Mesothelial cell of epicardium (in vitro differentiated cells): ENCODE results near the gene SERPINI1. TPM values are rescaled to one million over a fixed set of nuclear protein-coding genes. Genes with fewer than 3 reads are reported as not detected.

Experiments used
- DNase-seq, 2 experiments: peaks; one replicate each; pipeline ENCODE4 v3.0.0; 2021; ENCODE audit warnings: low spot score in 2 of 2; ENCODE audit not compliant: unreplicated experiment in 2 of 2
- H3K27ac Mint-ChIP-seq: 2 replicates; pipeline ENCODE4 v1.8.0; 2021; ENCODE audit warnings: mixed read lengths
- H3K27me3 Mint-ChIP-seq: 2 replicates; pipeline ENCODE4 v1.8.0; 2021; ENCODE audit warnings: low read depth, mixed read lengths
- H3K36me3 Mint-ChIP-seq: 2 replicates; pipeline ENCODE4 v1.8.0; 2021; ENCODE audit warnings: mixed read lengths
- H3K4me1 Mint-ChIP-seq: 2 replicates; pipeline ENCODE4 v1.8.0; 2021; ENCODE audit warnings: mixed read lengths
- H3K4me3 Mint-ChIP-seq: 2 replicates; pipeline ENCODE4 v1.8.0; 2021; ENCODE audit warnings: mild to moderate bottlenecking, moderate library complexity, mixed read lengths
- H3K9me3 Mint-ChIP-seq: 2 replicates; pipeline ENCODE4 v1.8.0; 2021; ENCODE audit warnings: mixed read lengths
- total RNA-seq: library from RNA; stranded (reverse); gene quantifications from 3 replicates; pipeline ENCODE4 v1.2.1, GENCODE V29; 2021
- TF ChIP-seq, protein P1 (sequence below): fragments of 200-600 bp; sonication (generic); IDR thresholded peaks from one replicate; pipeline ENCODE4 v1.5.0; 2021; ENCODE audit warnings: antibody characterized with exemption; ENCODE audit not compliant: unreplicated experiment

The SERPINI1 gene
- total RNA-seq, 1 donor from 2014 or later, result 6.1 TPM

DNA sequence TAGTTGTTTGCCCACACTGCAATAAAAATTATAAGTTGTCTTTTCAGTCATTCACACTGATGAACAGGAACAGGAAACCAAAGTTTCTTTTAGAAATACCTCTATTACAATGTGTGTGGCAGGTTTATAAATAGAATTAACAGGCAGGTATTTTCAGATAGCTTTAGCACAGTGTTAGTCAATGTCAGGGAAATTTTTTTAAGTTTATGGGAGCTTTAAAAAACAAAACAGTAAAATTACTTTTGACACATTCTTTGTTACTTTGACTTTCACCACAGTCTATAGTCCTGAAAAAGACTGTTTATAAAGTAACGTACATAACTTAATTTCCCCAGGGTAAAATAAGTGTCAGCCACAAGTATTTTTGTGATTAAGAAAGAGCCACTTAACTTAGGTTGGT is 38.1 kb downstream of the SERPINI1 start:
- DNase-seq, result no peak
- H3K4me1 Mint-ChIP-seq, result peaks cover 17% of the 10 kb centered on the region
- H3K27ac Mint-ChIP-seq, result no peak overlapping the region
- H3K27me3 Mint-ChIP-seq, result peaks cover 21% of the 10 kb centered on the region
- H3K36me3 Mint-ChIP-seq, result peaks cover 5% of the 10 kb centered on the region
- H3K4me3 Mint-ChIP-seq, result no peak overlapping the region
- H3K9me3 Mint-ChIP-seq, result peaks cover 15% of the 10 kb centered on the region
- TF ChIP-seq, protein P1, sequence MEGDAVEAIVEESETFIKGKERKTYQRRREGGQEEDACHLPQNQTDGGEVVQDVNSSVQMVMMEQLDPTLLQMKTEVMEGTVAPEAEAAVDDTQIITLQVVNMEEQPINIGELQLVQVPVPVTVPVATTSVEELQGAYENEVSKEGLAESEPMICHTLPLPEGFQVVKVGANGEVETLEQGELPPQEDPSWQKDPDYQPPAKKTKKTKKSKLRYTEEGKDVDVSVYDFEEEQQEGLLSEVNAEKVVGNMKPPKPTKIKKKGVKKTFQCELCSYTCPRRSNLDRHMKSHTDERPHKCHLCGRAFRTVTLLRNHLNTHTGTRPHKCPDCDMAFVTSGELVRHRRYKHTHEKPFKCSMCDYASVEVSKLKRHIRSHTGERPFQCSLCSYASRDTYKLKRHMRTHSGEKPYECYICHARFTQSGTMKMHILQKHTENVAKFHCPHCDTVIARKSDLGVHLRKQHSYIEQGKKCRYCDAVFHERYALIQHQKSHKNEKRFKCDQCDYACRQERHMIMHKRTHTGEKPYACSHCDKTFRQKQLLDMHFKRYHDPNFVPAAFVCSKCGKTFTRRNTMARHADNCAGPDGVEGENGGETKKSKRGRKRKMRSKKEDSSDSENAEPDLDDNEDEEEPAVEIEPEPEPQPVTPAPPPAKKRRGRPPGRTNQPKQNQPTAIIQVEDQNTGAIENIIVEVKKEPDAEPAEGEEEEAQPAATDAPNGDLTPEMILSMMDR, result no peak

DNA sequence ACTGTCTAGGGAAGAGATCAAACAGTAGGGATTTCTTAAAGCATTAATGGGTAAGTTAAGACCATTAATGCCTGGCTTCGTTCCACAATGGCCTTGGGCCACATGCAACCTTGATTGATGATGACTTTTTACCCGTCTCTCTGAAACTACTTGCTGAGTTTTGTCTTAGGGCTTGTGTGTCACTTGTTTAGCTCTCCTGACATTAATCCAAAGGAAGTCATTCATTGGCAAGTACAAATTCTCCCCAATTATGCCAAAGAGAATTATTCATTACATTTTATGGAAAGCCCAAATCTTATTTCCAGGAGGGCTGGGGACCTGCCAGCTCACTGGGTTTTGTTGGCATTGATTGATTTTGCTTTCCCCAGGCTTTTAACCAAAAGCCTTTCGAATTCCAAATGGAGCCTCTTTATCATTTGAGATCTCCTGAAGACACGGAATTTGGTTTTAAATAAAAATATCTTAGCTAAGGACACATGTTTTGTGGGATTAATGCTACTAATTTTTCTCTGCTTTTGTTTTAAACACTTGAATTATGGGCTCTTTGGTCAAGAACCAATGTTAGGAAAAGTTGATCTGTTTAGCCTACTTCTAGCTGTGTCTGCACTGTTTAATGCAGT is 40.7 kb downstream of the SERPINI1 start:
- no peak overlapping the region for H3K4me3 Mint-ChIP-seq
- peak in 1 of 2 experiments; percentile 39 for DNase-seq
- H3K4me1 Mint-ChIP-seq, result peaks cover 17% of the 10 kb centered on the region
- peak overlapping the region; percentile 9 for H3K27ac Mint-ChIP-seq
- TF ChIP-seq, protein P1, result no peak
- peaks cover 23% of the 10 kb centered on the region for H3K27me3 Mint-ChIP-seq
- peaks cover 16% of the 10 kb centered on the region for H3K9me3 Mint-ChIP-seq
- H3K36me3 Mint-ChIP-seq, result peaks cover 6% of the 10 kb centered on the region

DNA sequence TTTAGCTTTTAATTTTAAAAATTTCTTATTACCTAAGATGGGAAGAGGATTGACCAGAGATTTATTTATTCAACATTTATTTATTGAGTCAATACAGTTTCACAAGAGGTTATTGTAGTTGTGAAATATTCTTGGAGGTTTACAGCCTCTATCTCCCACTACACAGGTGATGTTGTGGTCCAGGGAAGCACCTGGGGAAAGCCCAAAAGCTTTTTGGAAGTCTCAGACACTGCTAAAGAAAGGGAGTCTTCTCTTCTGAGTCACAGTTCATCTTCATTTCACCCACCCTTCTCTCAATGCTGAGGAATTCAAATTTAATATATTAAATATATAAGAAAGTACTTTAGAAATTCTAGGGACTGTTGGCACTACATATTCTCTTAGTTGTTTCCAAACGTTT is 41.8 kb downstream of the SERPINI1 start:
- Mint-ChIP-seq H3K9me3 (peaks cover 16% of the 10 kb centered on the region), H3K4me3 (no peak overlapping the region), H3K27me3 (peaks cover 15% of the 10 kb centered on the region), H3K36me3 (peaks cover 6% of the 10 kb centered on the region), H3K4me1 (peaks cover 17% of the 10 kb centered on the region), H3K27ac (no peak overlapping the region)
- TF ChIP-seq, protein P1, result no peak
- no peak for DNase-seq

DNA sequence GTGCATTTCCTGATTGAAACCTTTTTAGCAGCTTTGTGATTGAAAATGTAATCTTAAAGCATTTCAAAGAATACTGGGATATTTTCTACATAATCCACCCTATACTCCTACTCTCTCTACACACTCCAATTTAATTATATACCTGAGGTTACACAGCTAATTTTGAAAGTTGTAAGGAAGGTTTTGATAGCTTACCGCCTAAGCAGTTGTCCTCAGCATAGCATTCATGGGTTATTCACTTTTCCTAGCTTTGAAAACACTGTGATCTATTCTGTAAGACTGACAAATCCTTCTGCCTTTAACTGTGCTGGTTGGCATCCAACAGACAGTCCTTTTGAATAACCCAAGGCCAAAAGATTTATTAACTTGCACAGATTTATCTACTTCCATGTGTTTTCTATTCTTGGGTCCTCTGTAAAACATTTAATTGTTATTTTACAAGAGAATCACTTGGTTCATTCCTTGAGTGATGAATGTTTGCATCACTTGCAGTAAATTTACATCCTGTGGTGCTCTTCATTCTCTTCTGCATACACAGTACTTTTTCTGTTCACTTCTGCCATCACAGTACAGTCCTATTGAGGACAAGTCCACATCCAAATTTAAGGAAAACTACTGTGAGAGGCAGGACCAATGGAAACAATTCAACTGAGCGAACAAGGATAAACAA is 44.8 kb downstream of the SERPINI1 start:
- TF ChIP-seq, protein P1, result no peak
- H3K36me3 Mint-ChIP-seq, result peaks cover 6% of the 10 kb centered on the region
- peaks cover 11% of the 10 kb centered on the region for H3K27me3 Mint-ChIP-seq
- peaks cover 12% of the 10 kb centered on the region for H3K4me1 Mint-ChIP-seq
- H3K9me3 Mint-ChIP-seq, result peaks cover 16% of the 10 kb centered on the region
- no peak for DNase-seq
- H3K4me3 Mint-ChIP-seq, result no peak overlapping the region
- no peak overlapping the region for H3K27ac Mint-ChIP-seq

DNA sequence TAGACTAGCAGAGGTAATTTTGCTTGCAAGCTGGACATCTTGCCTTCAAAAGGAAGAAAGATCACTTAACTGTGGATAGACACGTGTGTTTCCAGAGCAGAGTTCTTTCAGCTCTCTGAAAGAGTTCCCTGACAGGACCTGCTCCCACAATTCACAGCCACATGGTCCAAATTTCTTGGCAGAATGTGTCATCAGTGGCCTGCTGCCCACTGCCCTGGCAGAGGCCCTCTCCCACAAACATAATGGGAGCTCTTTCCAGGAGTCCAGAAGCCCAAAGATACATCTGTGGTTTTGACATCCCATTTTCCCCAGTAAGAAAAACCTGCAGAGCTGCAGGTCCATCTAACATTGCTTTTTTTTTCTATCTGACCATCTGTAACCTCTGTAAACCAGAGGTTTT is 48.3 kb downstream of the SERPINI1 start:
- no peak overlapping the region for H3K27ac Mint-ChIP-seq
- TF ChIP-seq, protein P1, result no peak

More for the DNA sequence above, 48.3 kb downstream of the SERPINI1 start:
- H3K4me1 Mint-ChIP-seq, result peaks cover 8% of the 10 kb centered on the region
- DNase-seq, result no peak
- H3K4me3 Mint-ChIP-seq, result no peak overlapping the region
- no peaks in the 10 kb centered on the region for H3K36me3 Mint-ChIP-seq
- no peaks in the 10 kb centered on the region for H3K9me3 Mint-ChIP-seq
- peaks cover 13% of the 10 kb centered on the region for H3K27me3 Mint-ChIP-seq
